GM18505 (cell line): ENCODE results near the gene GMPR2.

Experiments used
- ATAC-seq: cut with Tn5 transposase; IDR thresholded peaks from one replicate; pipeline ENCODE4 v1.9.1; 2021; ENCODE audit not compliant: unreplicated experiment
- POLR2A ChIP-seq: IDR thresholded peaks from 4 replicates; pipeline ENCODE4 v1.6.1; 2011; ENCODE audit warnings: borderline replicate concordance; ENCODE audit not compliant: insufficient read depth, insufficient read length; ENCODE audit errors: extremely low read depth

Gene GMPR2

DNA sequence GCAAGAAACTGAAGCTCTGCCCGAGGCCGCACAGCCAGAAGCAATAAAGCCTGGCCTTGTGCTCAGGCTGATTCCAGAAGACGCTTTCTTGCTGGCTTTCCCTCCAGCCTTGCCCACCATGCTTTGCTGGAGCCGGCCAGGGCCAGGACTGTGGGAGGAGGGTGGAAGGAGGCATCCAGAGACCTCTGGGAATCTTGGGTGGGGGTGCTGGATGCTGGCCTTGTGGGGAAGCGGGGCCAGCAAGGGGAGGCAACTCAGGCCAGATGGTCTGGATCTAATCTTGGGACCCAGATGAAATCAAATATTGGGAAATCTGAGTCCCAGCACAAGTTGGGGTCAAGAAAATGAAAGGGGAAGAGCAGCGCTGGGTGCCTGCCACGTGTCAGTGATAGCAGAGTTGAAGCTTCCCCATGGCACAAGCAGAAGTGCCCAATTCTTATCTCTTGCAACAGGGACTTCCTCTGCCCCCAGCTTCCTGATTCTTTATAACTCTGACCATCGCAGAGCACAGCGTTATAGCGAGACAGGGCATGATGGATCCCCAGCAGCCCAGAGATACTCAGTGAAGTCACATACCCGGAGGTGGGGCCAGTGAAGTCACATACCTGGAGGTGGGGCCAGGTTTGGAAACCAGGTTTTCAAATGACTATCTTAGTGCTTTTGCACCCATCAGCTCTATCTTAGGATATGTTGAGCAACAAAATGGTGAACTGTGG is 45.0 kb downstream of the GMPR2 start:
- no peak for TF ChIP-seq POLR2A
- ATAC-seq: no peak

DNA sequence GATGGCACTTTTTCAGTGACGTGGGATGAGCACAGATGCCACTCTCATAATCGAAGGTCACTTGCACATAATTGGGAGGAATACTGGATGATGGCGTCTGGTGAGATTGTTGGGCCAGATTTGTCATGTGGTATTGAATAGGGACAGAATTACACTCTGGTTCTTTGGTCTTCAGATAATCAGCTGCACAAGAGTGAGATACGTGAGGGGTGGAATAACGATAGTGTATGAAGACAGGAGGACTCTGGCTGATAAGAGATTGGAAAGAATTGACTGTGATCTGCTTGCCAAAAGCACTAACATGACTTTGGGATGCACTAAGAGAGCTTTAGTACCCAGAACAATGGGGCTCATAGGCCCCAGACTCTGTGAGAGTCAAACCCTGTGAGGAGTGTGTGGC is 45.7 kb downstream of the GMPR2 start:
- ATAC-seq: no peak
- no peak for TF ChIP-seq POLR2A

DNA sequence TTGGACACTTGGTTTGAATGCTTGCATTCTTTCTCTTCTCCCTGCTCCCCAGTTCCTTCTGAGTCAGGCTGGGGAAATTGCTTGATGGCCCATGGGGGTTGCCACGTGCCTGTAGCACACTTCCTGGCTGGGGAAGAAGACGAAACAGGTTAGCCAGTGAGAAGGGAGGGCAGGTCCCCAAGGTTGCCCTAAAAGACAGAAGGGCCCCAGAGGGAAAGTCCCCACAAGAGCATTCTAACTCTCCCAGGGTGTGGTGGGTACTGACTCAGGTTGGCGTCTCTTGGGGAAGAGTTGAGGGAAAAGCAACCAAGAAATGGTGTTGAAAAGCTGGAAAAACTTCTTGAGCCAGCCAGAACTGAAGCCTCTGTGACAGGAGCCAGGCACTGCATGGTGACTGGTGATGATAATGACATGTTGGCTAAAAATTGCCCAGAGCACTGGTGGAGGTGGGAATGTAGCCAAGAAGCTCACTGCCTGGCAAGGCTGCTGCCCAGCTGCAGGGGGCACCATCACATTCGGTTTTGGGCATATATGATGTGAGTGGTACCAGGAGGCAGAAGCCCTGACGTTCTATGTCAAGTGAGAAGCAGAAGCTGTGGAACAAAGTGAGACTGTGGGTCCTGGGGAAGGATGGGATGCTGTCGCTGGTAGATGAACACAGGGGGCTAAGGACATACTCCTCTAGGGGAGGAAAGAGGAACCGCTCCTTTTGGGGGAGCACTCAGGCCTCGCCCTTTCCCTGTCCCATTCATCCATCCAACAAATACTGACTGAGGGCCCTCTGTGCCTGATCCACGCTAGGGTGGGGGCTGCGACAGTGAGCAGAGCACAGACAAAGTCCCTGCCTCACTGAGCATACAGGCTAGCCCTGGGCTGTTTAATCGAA is 46.8 kb downstream of the GMPR2 start:
- TF ChIP-seq POLR2A: no peak
- peak; percentile 57 for ATAC-seq

DNA sequence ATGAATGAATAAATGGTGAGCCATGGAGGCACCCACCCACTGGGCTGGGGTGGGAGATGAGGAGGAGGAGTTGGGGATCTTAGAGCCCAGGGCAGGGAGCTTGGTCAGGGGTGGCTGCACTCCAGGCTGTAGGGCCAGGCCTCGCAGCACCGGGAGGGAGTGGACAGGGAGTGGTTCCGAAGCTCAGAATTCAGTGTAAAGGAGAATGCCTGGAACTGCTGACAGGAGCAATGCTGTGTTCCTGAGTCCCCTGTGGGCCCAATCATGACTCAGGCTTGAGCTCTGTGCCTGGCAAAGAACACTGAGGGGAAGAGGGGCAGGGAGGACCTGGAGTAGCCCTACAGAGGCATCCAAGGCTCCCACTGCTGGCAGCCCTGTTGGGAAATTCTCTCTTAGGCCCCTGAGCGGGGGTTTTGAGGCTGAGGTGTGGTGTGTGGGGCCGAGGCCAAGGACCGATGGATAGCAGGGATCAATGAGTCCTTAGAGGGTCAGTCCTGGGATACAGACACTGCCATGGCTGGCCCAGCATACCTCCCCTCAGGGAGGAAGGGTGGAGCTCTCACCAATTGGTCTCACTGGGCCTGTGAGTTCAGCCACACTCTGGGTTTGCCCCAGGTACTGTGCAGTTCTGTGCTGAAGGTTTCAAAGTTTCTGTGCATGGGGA is 48.2 kb downstream of the GMPR2 start:
- TF ChIP-seq POLR2A: no peak
- ATAC-seq: no peak

DNA sequence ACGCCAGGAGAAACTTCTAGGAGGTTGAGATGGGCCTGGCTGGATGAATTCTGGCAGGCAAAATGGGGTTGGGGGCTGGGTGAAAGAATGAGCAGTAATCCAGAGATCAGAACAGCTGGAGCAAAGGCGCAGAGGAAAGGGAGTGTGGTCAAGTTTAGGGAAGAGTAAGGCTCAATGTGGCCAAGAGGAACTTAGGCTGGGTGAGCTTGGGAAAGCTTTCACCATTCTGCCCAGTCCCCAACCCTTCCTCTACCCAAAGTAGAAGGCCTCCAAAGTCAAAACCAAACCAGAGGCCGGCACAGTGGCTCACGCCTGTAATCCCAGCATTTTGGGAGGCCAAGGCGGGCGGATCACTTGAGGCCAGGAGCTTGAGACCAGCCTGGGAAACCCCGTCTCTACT is 48.9 kb downstream of the GMPR2 start:
- no peak for TF ChIP-seq POLR2A
- no peak for ATAC-seq

GRCh38 chr14:24282736-24283135 is 50.0 kb downstream of the GMPR2 start:
- no peak for ATAC-seq
- no peak for TF ChIP-seq POLR2A

GRCh38 chr14:24283796-24284460 is 51.2 kb downstream of the GMPR2 start:
- ATAC-seq: no peak
- TF ChIP-seq POLR2A: no peak

DNA sequence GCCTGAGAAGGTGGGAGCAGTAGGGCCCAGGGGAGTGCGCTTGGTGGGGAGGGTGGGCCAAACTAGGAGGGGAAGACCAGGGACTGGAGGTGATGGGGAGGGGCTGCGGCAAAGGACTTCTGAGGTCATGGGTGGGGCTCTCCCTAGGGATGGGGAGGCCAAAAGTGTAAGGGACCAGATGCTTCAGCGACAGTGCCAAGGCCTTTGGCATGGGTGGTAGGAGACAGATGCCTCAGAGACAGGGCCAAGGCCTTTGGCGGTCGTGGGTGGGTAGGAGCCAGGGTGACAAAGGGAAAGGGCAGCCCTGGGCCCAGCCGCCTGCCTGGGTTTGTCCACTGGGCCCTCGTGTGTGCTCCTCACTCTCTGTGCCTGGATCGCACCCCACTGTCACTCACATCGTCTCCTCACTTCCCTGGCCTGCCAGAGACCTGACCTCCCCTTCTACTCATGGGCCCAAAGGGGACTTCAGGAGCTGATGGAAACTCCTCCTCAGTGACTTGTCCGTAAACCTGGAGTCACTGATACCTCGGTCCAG is 51.8 kb downstream of the GMPR2 start:
- ATAC-seq: no peak

DNA sequence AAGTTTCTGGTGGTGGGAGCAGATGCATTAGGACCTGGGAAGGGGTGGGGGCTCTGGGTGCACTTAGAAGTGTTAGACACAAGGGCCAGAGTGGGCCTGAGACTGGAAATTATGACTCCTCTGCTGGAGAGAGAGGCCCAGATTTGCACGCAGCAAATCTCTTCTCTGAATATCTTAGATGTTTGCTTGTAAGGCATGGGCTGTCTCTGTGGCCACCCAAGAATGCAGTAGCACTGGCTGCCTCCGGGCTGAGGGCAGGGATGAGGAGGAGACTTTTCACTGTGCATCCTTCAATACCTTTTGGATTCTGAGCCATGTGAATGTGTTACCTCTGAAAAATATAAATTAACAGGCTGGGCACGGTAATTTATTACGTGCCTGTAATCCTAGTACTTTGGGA is 52.6 kb downstream of the GMPR2 start:
- no peak for TF ChIP-seq POLR2A
- ATAC-seq: no peak

More for the DNA sequence above, 51.8 kb downstream of the GMPR2 start:
- no peak for TF ChIP-seq POLR2A

DNA sequence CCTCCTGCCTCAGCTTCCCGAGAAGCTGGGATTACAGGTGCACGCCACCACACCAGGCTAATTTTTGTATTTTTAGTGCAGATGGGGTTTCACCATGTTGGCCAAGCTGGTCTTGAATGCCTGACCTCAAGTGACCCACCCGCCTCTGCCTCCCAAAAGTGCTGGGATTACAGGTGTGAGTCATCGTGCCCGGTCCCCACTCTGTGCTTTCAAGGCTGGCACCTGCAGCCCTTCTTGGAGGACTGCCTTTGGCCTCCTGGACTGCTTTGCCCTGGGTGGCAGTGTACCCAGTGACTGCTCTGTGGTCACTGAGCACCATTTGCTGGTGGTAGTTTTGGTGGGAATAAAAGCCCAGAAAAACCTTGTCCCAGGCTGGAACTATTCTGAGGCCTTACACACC is 54.3 kb downstream of the GMPR2 start:
- TF ChIP-seq POLR2A: no peak
- no peak for ATAC-seq
